Measurements from ENCODE around the gene ADRA1B.
A peak's percentile ranks its signal among the peaks of the same experiment; 100 is the strongest.

Gene ADRA1B

GRCh38 chr5:159975462-159976019, 59.3 kb downstream of the ADRA1B start:
- FAIRE-seq (no peak), DNase-seq (ENCODE audit: insufficient read length, low spot score) (no peak)
- TF ChIP-seq CTCF (IDR thresholded peaks at IDR 0.05; ENCODE audit: insufficient read depth, missing control alignments), result no peak

- TF ChIP-seq CTCF (IDR thresholded peaks at IDR 0.05; ENCODE audit: insufficient read depth, missing control alignments), result no peak
- no peak for DNase-seq (ENCODE audit: insufficient read length, low spot score)
- FAIRE-seq, result no peak
Measured at GRCh38 chr5:159976921-159977320, 60.6 kb downstream of the ADRA1B start.

- no peak for TF ChIP-seq CTCF (IDR thresholded peaks at IDR 0.05; ENCODE audit: insufficient read depth, missing control alignments)
- peak; percentile 57 for DNase-seq (ENCODE audit: insufficient read length, low spot score)
- peak; percentile 94 for FAIRE-seq
Measured at GRCh38 chr5:159978358-159978757, 62.1 kb downstream of the ADRA1B start.

- TF ChIP-seq CTCF (IDR thresholded peaks at IDR 0.05; ENCODE audit: insufficient read depth, missing control alignments), result no peak
- DNase-seq (ENCODE audit: insufficient read length, low spot score) (no peak), FAIRE-seq (no peak)
Measured at GRCh38 chr5:159982421-159983173, 66.3 kb downstream of the ADRA1B start.

GRCh38 chr5:159987031-159987674, 70.9 kb downstream of the ADRA1B start:
- DNase-seq (ENCODE audit: insufficient read length, low spot score) (peak; percentile 62), FAIRE-seq (no peak)

GRCh38 chr5:159990506-159990905, 74.2 kb downstream of the ADRA1B start:
- FAIRE-seq (no peak), DNase-seq (ENCODE audit: insufficient read length, low spot score) (no peak)
- TF ChIP-seq CTCF (IDR thresholded peaks at IDR 0.05; ENCODE audit: insufficient read depth, missing control alignments), result peak; percentile 20

More at GRCh38 chr5:159987031-159987674, 70.9 kb downstream of the ADRA1B start:
- TF ChIP-seq CTCF (IDR thresholded peaks at IDR 0.05; ENCODE audit: insufficient read depth, missing control alignments), result peak; percentile 84

- FAIRE-seq (no peak), DNase-seq (ENCODE audit: insufficient read length, low spot score) (no peak)
- TF ChIP-seq CTCF (IDR thresholded peaks at IDR 0.05; ENCODE audit: insufficient read depth, missing control alignments), result no peak
Measured at GRCh38 chr5:159992566-159992965, 76.3 kb downstream of the ADRA1B start.
